ENCODE data around the gene SUB1.
"Not testable (repeated sequence)": the region's sequence is repeated elsewhere in the genome, so short reads cannot be mapped to it uniquely, and the experiment has no call there.

DNA sequence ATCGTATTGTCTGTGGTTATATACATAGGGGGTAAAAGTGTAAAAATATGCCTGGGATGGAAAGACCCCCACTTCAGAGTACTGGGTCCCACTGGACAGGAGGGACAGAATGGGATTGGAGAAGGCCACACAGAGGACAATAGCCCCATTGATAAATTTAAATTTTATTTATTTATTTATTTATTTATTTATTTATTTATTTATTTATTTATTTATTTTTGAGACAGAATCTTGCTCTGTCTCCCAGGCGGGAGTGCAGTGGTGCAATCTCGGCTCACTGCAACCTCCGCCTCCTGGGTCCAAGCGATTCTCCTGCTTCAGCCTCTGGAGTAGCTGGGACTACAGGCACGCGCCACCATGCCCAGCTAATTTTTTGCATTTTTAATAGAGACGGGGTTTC is 47.7 kb downstream of the SUB1 start:
- TF ChIP-seq, protein P1, sequence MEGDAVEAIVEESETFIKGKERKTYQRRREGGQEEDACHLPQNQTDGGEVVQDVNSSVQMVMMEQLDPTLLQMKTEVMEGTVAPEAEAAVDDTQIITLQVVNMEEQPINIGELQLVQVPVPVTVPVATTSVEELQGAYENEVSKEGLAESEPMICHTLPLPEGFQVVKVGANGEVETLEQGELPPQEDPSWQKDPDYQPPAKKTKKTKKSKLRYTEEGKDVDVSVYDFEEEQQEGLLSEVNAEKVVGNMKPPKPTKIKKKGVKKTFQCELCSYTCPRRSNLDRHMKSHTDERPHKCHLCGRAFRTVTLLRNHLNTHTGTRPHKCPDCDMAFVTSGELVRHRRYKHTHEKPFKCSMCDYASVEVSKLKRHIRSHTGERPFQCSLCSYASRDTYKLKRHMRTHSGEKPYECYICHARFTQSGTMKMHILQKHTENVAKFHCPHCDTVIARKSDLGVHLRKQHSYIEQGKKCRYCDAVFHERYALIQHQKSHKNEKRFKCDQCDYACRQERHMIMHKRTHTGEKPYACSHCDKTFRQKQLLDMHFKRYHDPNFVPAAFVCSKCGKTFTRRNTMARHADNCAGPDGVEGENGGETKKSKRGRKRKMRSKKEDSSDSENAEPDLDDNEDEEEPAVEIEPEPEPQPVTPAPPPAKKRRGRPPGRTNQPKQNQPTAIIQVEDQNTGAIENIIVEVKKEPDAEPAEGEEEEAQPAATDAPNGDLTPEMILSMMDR (IDR thresholded peaks at IDR 0.05; ENCODE audit: poor library complexity, severe bottlenecking): not testable (repeated sequence)
- not testable (repeated sequence) for TF ChIP-seq EP300 (conservative IDR thresholded peaks at IDR 0.05; ENCODE audit: poor library complexity, severe bottlenecking); EZH2 (IDR thresholded peaks at IDR 0.05; ENCODE audit: borderline replicate concordance, insufficient read depth, low read length, poor library complexity, severe bottlenecking); POLR2AphosphoS5 (IDR thresholded peaks at IDR 0.05); RAD21 (conservative IDR thresholded peaks at IDR 0.05); TAF1 (IDR thresholded peaks at IDR 0.05; ENCODE audit: low read depth); SMC3 (conservative IDR thresholded peaks at IDR 0.05; ENCODE audit: poor library complexity)
- TF ChIP-seq, protein P2, sequence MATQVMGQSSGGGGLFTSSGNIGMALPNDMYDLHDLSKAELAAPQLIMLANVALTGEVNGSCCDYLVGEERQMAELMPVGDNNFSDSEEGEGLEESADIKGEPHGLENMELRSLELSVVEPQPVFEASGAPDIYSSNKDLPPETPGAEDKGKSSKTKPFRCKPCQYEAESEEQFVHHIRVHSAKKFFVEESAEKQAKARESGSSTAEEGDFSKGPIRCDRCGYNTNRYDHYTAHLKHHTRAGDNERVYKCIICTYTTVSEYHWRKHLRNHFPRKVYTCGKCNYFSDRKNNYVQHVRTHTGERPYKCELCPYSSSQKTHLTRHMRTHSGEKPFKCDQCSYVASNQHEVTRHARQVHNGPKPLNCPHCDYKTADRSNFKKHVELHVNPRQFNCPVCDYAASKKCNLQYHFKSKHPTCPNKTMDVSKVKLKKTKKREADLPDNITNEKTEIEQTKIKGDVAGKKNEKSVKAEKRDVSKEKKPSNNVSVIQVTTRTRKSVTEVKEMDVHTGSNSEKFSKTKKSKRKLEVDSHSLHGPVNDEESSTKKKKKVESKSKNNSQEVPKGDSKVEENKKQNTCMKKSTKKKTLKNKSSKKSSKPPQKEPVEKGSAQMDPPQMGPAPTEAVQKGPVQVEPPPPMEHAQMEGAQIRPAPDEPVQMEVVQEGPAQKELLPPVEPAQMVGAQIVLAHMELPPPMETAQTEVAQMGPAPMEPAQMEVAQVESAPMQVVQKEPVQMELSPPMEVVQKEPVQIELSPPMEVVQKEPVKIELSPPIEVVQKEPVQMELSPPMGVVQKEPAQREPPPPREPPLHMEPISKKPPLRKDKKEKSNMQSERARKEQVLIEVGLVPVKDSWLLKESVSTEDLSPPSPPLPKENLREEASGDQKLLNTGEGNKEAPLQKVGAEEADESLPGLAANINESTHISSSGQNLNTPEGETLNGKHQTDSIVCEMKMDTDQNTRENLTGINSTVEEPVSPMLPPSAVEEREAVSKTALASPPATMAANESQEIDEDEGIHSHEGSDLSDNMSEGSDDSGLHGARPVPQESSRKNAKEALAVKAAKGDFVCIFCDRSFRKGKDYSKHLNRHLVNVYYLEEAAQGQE (IDR thresholded peaks at IDR 0.05; ENCODE audit: borderline replicate concordance): not testable (repeated sequence)
